Measurements from ENCODE around the gene AP4B1. TPM values are rescaled to one million over a fixed set of nuclear protein-coding genes. Genes with fewer than 3 reads are reported as not detected.

AP4B1 gene
- 8.1 to 9.5 TPM (median 8.3 TPM) in 5 replicates for total RNA-seq (2022; extraction: Qiagen RNA extraction)

DNA sequence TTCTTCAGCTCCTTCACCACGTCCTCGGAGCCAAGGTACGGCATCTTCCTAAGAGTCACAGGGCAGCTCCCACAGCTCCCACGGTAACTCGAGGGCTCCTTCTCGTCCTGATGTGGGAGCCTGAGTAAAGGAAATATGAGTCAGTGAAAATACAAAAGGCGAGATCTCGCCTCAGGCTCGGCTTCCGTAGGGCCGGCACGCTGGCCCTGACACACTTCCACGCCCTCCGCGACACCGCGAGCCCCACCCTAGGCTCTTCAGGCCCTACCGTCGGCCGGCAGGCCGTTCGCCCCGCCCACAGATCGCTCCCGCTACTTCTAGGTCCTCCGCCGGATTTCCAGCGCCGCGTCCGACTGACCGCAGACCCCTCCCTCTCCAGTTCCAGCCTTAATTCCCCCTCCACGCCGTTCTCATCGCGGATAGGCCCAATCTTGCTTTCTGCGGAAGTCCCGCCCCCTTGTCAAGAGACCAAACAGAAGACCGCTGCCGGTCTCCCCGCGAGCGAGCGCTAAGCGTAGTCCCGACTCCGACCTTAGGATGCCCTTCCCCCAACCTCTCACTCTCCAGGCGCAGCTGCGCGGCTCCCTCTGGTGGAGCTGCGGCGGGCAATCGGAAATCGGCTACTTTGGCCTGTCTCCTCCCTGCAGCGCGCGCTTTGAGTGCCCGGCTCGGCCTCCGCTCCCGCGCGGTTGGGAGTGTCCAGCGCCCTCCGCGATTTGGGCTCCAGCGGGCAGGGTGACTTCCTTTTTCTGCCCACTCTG, at the start of gene AP4B1, which contains the start of gene DCLRE1B:
Gene AP4B1, minus strand, starts transcription at position 126 of the 761 bp plus-strand sequence. Its CDS starts 82 bp downstream, at position 44.
Gene DCLRE1B, plus strand, starts transcription at position 653 of the 761 bp plus-strand sequence. CDS start 261 bp downstream, outside the sequence.

DNA sequence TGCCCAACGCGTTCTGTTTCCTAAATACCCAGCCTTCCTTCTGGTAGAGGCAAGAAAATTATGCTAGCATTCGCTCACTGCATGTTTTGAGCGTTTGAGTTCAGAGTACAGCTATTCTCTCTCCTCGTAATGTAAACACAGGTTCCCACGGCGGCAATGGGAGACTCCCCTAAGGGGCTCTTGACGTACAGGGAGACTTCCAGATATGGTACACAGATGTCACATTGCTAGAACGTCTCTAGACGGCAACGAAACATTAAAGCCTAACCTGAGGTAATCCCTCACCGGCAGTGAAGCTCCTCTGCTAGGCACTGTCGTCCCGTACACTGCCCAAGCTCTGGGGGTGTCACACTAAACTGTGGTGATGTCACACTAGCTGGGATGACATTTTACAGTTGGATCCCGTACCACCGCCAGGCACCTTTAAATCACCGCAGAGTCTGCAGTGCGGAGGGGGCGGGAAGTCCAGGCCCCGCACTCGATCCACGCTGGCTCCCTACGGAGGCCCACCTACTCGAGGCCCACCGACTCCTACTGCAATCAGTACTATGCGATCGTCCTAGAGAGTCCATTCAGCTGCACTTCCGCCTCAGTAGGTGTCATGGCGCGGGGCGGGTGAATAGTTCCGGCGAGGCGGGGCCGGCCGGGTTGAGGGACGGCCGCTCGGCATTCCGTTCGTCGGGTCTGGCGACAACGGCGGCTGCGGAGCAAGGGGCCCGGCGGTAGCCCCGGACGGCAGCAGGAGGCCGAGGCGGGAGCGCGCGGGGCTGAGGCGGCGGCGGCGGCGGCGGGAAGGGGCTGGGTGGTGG, 24.5 kb upstream of the AP4B1 start, which contains the start of gene HIPK1:
Gene HIPK1, plus strand, starts transcription at position 384 of the 809 bp plus-strand sequence.

GRCh38 chr1:113887402-113888175, 17.0 kb downstream of the AP4B1 start, which contains the start of gene BCL2L15:
Gene BCL2L15 (minus strand): TSS chr1:113887581. CDS start chr1:113887375, 206 bp downstream.

GRCh38 chr1:113871597-113872113, 32.9 kb downstream of the AP4B1 start, which contains the start of gene PTPN22:
Gene PTPN22 (minus strand): TSS chr1:113871712.

Other genes with a start within 250 kb of the AP4B1 start
- 10.9 to 13.1 TPM (median 12.1 TPM) in 5 replicates for gene PHTF1, start 145.3 kb downstream of the AP4B1 start, total RNA-seq (2022; extraction: Qiagen RNA extraction)
- gene RSBN1, start 92.3 kb downstream of the AP4B1 start, total RNA-seq (2022; extraction: Qiagen RNA extraction), result 2.9 to 4.7 TPM (median 3.7 TPM) in 5 replicates
- 0.04 TPM in 1 of 5 replicates, not detected in the others for gene PTPN22, start 33.1 kb downstream of the AP4B1 start, total RNA-seq (2022; extraction: Qiagen RNA extraction)
- gene BCL2L15, start 17.2 kb downstream of the AP4B1 start, total RNA-seq (2022; extraction: Qiagen RNA extraction), result 0.24 to 0.96 TPM (median 0.73 TPM) in 5 replicates
- 8.3 to 11.5 TPM (median 9.3 TPM) in 5 replicates for gene DCLRE1B, start 527 bp upstream of the AP4B1 start, total RNA-seq (2022; extraction: Qiagen RNA extraction)
- gene HIPK1, start 24.5 kb upstream of the AP4B1 start, total RNA-seq (2022; extraction: Qiagen RNA extraction), result 12.1 to 17.5 TPM (median 15.4 TPM) in 5 replicates
- 3.7 to 4.7 TPM (median 3.9 TPM) in 5 replicates for gene OLFML3, start 74.7 kb upstream of the AP4B1 start, total RNA-seq (2022; extraction: Qiagen RNA extraction)
- gene SYT6, start 249.1 kb upstream of the AP4B1 start, total RNA-seq (2022; extraction: Qiagen RNA extraction), result 0.23 to 0.41 TPM (median 0.29 TPM) in 5 replicates

Measured in A549 treated with AZD2906 at 1 μM for 4 hours (cell line).